Kasumi-1 (cell line): ENCODE results near the gene CFAP20.

ENCODE experiments used
- DNase-seq, 2 experiments: peaks; one replicate each; lab custom pipeline; 2025; lab: John Stamatoyannopoulos, UW

The CFAP20 gene

DNA sequence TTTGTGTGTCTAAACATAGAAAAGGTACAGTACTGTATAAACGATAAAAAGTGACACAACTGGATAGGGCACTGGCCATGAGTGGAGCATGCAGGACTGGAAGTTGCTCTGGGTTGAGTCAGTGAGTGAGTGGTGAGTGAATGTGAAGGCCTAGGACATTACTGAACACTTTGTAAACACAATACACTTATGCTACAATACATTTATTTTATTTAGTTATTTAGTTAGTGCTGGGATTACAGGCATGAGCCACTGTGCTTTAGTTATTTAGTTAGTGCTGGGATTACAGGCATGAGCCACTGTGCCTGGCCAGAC is 4.6 kb downstream of the CFAP20 start:
- no peak for DNase-seq

DNA sequence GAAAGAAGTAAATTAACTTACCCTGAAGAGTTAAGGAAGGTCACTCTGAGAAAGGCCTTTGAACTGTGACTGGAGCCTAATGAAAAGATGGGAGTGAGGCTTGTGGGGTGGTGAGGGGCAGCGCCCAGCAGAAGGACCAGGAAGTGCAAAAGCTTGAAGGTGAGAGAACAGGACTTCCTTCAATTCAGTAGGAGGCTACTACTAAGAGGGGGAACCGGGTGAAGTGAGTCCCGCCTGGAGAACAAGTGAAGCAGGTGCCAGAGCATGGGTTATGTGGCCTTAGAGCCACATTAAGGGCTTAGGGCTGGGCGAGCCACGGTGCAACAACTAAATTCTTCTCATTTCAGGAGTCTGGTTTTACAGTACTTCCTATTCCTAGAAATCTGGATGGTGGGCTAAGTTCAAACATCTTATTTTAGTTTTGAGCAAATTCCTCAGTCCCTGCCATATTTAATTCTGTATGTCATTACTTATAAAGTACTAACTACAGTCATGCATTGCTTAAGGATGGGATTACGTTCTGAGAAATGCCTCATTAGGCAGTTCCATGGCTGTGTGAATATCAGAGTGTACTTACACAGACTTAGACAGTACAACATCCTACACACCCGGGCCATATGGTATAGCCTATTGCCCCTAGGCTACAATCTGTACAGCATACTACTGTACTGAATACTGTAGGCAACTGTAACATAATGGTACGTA is 5.1 kb downstream of the CFAP20 start:
- no peak for DNase-seq

DNA sequence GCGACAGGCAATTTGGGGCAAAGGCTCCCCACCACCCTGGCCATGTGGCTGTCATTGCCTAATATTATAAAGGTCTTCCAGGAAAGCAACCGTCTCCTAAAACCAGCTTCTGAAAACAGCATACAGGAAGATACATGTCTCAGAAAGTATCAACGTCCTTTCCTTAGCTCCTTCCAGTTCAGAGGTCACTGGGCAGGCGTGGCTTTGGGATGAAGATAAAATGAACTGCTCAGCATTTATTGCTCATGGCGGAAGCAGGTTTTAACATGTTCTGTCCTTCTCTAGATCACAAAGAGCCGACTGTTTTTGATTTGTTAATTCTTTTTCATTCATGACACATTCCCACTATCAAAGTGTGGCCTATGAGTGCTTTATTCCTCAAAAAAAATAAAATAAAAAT is 8.0 kb downstream of the CFAP20 start:
- no peak for DNase-seq

DNA sequence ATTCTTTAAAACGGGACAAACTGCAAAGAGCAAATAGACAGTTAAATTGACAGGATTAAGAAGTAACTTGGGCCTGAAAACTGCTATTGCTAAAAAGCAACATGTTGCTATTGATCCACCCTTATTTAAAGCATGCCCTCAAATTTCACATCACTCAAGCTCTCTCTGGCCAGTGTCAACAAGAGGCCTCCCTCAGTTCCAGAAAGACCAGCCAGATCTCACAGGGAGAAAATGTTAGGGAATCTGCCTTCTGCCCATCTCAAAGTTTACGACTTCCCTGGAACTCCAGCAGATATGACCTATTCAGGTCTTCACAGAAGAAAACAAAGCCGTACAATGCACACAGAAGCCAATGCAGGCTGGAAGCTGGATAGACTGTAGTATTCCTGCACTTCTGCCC is 8.9 kb downstream of the CFAP20 start:
- no peak for DNase-seq

DNA sequence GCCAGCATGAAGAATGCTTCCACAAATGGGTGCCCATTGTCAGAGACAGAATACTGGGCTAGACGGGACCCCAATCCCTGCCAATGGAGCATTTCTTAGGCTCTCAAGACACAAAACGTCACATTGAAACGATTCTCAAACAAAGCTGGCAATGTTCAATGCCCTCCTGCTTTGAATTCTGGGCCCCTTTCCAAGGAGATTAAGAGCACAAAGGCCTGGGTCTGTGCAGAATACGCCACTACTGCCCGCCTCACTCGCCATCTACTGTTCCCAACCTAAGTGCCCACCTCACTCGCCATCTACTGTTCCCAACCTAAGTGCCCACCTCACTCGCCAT is 9.7 kb downstream of the CFAP20 start:
- DNase-seq = no peak

DNA sequence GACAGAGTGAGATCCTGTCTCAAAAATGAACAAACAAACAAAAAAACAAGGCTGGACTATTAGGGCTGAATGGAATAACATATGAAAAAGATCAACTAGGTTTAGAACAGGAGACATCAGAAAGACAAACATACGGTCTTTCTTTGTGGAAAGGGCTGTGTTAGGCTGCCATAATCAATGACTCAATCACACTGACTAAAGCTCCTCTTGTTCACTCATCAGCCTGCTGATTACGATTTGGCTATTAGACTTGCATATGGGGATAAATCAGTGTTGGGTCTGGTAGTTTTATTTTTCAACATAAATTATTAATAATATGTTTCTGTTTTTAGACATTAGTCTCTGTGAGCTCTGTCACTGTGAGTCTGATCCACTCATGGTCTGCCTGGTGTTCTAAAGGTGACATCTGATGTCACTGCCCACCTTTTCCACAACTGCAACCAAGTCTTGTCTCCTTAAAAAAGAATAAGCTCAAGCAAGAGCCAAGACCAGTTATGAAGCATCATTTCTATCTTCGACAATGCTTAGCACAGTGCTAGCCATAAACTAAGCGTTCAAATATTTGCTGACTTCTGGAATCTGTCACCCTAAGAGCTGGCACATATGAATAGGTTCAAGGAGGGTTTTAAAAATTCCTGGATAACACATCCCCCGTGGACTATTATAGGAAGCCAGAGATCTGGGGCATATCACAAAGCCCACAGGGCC is 10.2 kb downstream of the CFAP20 start:
- no peak for DNase-seq

DNA sequence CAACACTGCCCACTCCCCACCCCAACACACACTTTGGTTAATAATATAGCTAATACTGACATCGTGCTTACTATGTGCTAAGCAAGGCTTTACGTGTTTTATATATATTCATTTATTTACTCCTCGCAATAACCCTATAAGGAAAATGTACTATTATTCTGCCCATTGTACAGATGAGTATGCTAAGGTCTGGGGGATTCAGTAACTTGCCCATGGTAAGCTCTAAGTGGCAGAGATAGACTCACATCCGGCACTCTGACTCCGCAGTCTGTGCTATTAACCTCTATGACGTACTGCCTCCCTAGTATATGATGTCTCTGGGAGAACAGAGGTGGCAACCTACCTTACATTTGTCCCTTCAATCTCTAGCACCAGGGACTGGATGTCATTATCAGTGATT is 12.7 kb downstream of the CFAP20 start:
- DNase-seq = no peak

DNA sequence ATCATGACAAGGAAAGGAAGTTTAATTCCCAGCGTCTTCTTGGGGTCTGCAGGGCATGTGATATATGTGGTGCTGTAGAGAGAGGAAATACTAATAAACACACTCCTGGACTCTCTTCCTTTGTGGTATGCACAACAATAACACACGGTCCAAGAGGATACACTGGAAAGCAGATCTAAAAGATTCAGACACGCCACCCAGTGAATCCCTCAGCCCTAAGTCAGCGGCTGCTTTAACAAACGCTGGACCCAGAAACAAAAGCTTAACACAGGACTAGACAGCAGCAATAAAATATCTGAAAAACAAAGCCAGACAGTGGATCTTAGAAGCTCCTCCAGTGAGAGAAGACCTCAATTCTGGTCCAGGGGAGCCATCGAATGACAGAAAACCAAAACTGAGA is 13.1 kb downstream of the CFAP20 start:
- DNase-seq = no peak

DNA sequence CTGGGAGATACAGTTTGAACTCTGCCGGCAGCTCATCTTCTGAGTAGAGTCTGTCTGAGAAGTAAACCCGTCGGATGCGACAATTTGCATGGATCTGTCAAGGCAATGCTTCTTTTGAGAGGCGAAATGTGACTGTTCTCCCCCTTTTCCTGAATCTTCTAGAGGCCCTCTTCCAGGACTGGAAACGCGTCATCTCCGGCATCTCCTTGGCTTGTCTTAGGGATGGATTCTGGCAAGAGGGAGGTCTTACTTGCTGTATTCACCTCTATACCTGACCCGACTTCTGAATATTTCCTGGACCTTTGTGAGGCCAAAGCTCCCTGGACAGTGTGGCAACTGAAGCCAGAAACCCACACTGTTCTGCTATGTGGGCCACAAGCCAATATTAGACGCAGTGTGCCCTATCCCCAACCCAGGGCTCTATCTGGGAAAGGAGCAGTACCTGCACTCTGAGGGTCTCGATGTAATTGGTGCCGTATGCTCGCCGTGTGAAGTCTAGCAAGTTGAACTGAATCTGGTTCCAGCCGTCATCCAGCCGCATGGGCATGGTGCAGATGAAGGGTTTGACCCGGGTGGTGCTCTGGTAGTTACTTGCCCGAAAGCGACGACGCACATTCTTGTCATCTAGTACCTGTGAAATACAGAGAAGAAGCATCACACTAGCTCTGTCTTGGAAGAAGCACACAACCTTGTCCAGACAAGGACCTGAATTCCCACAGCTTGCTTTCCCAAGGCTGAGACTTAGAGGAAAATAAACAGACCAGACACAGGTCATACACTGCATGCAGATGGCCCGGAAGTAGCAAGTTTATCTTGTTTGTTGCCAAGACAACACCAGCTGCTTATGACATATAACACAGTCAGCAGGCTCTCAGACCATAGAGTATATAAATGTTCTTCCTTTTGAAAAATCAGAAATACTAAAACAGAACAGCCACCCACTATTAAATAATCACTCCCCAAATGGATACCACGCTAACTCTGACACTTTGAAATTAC is 14.1 kb downstream of the CFAP20 start:
- DNase-seq = no peak

DNA sequence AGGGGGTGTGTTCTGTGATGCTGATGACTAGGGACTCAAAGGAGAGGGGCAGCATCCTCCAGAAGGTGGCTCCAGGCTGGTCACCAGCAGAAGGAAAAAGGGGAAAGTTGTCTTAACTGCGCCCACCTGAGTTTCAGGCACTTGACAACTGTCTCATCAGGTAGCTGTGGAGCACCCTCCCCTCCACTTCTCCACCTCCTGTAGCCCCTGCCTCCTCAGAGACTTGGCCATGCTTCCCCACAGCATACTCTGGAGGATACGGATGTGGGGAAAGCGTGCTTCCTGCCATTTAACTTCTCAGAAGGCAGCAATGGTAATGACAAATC is 17.9 kb downstream of the CFAP20 start:
- DNase-seq = no peak

DNA sequence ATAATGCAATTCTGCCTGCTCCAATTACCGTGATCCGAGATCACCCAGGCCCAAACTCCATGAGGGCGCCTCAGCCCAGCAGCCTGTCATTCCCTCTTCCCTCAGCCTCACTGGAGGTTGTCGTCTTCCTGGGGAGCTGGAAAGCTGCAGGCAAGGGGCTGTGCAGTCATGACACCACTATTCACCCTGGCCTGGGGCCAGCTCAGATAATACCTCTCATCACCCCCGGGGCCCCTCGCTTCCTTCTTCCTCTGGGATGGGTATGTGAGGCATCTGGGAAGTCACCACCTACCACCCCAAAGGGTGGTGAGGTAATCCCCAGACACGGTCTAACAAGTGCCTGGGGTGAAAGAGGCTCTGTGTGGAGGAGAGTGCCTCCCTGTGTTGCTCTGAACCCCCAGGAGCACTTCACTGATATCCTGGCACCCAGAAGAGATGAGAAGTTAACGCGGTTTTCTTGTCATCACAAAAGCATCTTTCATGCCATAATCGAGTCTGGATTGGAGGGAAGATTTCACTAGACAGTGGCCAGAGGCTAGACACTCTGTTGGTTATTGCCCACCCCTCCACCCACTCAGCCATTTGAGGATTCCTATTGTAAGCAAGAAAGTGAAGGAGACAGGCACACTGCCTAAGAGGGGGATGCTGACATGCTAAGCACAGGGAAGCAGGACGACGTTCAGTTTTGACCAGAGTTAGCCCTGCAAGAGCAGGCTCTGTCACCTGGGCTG is 18.4 kb downstream of the CFAP20 start:
- DNase-seq = peak; percentile 49 to 51

DNA sequence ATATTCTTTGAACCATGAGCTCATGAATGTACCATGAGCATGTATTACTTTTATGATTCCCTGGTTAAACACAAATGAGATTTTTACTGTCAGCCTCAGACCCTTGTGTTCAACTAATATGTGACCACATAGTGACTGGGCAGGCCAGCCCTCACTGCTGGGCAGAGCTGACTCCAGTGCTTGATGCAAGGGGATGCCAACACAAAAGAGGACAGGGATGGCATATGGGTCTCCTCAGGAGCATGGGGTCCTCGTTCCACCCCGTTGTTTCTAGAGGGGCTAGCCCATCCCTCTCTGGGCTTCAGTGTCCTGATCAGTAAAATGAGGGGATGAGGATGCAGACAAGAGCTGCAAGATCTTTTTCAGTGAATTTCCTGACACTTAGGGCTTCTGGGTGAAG is 19.3 kb downstream of the CFAP20 start:
- DNase-seq = no peak

DNA sequence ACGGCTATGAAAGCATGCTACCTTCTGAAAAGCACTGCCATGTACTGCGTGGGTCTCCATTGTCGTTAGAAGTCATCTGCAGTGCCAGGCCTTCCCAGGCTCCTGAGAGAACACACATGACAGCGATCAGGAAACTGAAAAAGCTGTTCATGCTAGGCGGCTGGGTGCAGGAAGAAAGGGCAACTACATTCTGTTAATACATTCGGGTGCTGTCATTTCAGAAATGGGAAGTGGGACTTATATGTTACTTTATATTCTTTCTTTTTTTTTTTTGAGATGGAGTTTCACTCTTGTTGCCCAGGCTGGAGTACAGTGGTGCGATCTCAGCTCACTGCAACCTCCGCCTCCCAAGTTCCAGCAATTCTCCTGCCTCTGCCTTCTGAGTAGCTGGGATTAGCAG is 19.9 kb downstream of the CFAP20 start:
- DNase-seq = peak; percentile 69 to 74

DNA sequence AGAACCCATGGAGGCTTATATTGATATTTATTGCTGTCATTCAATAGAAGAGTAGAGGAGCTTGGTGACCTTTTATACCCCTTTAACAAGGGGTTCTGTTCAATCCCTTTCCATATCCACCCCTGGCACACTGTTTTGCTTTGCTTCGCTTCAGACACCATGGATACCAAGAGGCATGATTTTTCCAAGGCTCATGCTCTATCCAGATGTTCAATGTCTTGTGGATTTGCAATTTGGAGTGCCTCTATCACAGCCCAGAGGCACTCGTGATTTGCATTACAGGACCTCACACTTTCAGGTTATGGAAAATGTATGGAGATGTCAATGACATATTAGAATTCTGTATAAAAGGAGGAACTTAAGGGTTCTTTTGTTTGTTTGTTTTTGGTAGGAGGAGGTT is 21.5 kb downstream of the CFAP20 start:
- DNase-seq = no peak

DNA sequence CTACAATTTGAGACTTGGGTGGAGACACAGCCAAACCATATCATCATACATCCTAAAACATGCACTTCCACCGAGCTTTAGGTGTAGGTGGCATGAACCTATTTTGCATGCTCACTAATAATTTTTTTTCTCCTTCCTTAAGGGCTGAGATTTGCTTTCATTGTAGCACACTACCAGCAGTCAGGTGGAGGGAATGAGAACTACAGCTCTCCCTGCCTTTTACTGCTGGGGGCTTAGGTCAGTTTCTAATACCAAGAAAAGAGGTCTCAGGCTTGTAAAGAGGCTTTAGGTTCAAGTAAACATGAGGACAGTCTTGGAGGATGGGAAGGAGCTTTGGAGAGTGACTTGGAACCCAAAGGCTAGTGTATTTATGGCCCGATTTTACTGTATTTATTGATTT is 22.0 kb downstream of the CFAP20 start:
- no peak for DNase-seq

DNA sequence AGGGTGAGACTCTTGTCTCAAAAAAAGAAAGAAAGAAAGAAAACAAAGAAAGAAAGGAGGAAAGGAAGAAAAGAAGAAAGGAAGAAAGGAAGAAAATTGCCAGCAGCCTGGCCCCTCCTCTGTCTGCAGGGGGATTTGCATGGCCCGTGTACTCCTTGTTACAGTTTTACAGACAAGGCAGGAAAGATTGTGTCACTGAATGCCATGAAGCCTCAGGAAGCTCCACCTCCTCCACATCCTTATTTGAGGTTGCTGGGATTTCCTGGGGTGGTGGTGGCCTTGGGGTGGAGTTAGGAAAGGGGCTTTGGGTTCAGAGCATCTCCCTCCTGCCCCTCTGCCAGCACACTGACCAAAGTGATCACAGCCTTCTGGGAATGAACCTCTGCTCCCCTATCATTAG is 23.6 kb downstream of the CFAP20 start:
- DNase-seq = peak; percentile 83 to 89

DNA sequence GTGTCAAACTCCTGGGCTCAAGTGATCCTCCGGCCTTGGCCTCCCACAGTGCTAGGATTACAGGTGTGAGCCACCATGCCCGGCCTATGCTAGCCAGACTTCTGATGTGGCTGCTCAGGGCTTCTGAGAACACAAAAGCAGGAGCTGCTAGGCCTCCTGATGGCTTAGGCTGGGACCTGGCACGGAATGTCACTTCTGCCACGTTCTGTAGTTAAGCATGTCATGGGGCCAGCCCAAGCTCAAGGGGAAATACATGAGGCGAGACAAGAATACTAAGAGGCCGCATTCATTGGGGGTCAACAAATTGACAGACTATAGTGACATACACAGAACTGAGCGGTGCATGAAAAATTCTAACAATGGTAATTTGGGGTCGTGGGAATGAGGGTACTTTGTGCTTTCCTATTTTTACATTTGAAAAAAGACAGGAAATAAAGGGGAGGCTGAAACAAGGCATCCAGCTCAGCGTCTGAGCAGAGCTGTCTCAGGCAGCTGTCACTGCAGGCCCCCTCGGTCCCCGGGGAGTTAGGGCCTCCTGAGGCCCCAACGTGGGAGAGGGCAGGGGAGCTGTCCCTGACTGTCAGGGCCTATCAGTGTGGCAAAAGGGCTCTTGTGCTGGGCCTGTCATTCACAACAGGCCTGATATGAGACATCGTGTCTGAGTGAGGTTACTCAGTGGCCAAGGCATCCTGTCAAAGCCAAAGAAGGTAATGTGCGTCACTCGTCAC is 26.4 kb downstream of the CFAP20 start:
- DNase-seq = no peak

DNA sequence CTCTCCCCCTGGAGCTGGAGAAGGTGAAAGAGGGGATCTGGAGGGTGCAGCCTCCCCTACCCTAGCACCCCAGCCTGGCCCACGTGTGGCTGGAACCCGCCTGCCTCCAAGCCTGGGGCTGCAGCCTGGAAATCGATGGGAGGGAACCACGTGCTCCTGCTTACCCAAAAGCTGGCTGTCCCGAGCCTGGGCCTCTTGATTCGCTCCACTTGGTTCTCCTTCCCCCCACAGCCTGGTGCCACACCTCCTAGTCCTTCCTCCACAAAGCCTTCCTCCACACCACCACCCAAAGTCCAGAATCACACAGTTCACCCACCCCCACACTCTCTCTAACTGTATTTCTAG is 29.3 kb downstream of the CFAP20 start:
- DNase-seq = no peak

DNA sequence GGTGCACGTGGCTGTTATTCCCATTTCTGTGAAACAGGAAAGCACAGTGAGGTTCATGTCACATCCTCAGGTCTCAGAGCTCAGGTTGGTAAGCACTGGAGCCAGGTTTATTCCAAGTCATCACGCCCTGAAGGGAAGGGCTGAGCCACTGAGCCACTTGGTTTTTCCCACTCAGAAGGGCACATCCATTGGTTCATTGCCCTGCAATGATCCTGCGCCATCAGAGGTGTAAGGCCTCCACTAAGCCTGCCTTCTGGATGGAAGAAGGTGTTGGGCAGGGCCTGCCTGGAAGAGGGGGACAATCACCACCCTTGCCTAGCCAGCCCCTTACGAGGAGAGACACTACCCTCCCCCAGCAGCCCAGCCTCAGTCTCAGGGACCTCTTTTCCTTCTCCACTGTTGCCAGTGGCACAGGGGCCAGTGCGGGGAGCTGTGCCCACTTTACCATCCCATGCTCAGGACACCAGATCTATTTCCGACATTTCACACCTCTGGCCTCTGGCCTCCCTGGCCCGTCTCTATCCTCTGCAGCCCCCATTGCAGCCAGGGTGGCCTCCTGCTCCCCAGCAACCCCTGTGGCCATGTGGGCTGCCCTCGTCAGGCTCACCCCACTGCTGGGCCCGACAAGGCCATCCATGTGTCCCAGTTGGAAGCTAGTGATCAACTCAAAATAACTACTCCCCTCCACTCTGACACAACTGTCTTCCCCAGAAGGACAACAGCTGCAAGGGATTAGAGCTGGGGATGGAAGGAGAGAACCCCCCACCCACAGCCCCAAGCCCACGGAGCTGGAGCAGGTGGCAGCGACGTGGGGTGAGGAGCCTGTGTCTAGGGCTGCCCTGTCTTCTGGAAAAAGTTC is 29.9 kb downstream of the CFAP20 start:
- DNase-seq = no peak

DNA sequence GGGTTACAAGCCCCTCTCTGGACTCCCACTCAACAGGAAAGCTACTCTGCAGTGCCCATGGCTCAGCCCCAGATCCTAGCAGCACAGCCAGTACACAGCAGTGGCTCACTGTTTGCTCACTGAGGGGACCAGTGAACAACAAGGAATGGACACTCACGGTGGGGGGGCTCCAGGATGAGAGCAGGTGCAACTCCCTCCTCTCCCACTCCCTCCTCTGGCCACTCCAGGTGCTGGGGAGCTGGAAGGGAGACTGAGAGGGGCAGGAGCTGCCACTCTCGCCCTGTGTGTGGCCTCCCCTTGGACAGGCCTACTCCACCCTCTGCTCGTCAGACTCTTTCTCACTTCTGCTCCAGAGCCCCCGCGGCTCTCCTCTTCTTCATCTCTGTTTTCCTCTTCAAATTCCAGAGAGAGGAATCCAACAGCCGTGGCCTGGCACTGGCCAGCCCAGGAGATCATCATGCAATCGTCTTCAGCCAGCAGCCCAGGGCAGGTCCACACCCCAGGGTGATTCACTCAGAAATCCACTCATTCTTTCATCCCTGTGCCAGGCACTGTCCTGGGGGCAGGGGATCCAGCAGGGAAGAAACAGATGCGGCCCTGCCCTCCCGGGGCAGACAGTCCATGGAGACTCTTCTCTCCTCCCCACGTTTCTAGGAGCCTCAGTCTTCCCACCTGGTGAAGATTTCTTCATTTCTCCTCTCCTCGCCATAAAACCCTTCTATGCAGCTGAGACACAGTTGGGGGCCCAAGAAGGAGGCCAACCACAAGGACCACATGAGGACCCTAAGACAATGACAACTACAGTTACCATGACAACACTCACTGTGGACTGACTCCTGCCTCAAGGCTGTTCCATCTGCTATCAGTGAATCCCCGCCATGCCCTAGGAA is 30.7 kb downstream of the CFAP20 start:
- no peak for DNase-seq
